ENCODE data around the gene IRF2BP1.

DNA sequence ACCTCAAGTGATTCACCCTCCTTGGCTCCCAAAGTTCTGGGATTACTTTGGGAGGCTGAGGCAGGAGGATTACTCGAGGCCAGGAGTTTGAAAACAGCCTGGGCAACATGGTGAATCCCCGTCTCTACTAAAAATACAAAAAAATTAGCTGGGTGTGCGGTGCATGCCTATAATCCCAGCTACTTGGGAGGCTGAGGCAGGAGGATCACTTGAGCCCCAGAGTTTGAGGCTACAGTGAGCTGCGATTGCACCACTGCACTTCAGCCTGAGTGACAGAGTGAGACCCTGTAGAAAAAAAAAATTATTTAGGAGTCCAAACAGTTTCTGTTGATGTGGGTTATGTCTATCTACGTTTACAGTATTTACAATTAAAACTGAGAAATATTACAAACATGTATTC, 15.1 kb downstream of the IRF2BP1 start:
- TF ChIP-seq POLR2A (IDR thresholded peaks at IDR 0.05): no peak
- TF ChIP-seq, protein P1, sequence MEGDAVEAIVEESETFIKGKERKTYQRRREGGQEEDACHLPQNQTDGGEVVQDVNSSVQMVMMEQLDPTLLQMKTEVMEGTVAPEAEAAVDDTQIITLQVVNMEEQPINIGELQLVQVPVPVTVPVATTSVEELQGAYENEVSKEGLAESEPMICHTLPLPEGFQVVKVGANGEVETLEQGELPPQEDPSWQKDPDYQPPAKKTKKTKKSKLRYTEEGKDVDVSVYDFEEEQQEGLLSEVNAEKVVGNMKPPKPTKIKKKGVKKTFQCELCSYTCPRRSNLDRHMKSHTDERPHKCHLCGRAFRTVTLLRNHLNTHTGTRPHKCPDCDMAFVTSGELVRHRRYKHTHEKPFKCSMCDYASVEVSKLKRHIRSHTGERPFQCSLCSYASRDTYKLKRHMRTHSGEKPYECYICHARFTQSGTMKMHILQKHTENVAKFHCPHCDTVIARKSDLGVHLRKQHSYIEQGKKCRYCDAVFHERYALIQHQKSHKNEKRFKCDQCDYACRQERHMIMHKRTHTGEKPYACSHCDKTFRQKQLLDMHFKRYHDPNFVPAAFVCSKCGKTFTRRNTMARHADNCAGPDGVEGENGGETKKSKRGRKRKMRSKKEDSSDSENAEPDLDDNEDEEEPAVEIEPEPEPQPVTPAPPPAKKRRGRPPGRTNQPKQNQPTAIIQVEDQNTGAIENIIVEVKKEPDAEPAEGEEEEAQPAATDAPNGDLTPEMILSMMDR (IDR thresholded peaks at IDR 0.05): no peak
